Neural crest cell (in vitro differentiated cells): ENCODE data around the gene ZNF528. TPM values are rescaled to one million over a fixed set of nuclear protein-coding genes. Genes with fewer than 3 reads are reported as not detected.

Experiments used
- DNase-seq: peaks from one replicate; pipeline ENCODE4 v3.0.0; 2021; ENCODE audit warnings: low read depth, mixed read lengths, low spot score
- H3K27ac Mint-ChIP-seq: one replicate; pipeline ENCODE4 v1.8.0; 2021; ENCODE audit warnings: mild to moderate bottlenecking, mixed read lengths; ENCODE audit not compliant: unreplicated experiment
- H3K27me3 Mint-ChIP-seq: 2 replicates; pipeline ENCODE4 v1.8.0; 2021; ENCODE audit warnings: low read depth, mild to moderate bottlenecking, mixed read lengths
- H3K36me3 Mint-ChIP-seq: 2 replicates; pipeline ENCODE4 v1.8.0; 2021; ENCODE audit warnings: low read depth, mild to moderate bottlenecking, mixed read lengths
- H3K4me1 Mint-ChIP-seq: 2 replicates; pipeline ENCODE4 v1.8.0; 2021; ENCODE audit warnings: mixed read lengths
- H3K4me3 Mint-ChIP-seq: one replicate; pipeline ENCODE4 v1.8.0; 2021; ENCODE audit warnings: mild to moderate bottlenecking, mixed read lengths
- H3K9me3 Mint-ChIP-seq: 2 replicates; pipeline ENCODE4 v1.8.0; 2021; ENCODE audit warnings: mixed read lengths
- CTCF ChIP-seq: fragments of 200-600 bp; sonication (generic); conservative IDR thresholded peaks from 2 replicates; pipeline ENCODE4 v1.5.0; 2021; ENCODE audit warnings: antibody characterized with exemption, mild to moderate bottlenecking
- long read RNA-seq: library from polyadenylated mRNA; unstranded; transcript quantifications from one replicate; pipeline ENCODE4 v2.0.0, GENCODE V29; 2020
- total RNA-seq: library from RNA; stranded (reverse); gene quantifications from 2 replicates; pipeline ENCODE4 v1.2.1, GENCODE V29; 2021

The ZNF528 gene
- 7.7 and 8.3 TPM in 2 replicates for total RNA-seq
- long read RNA-seq, partial matches to known transcripts, result 0 of 1 reads
- long read RNA-seq, other reads (novel, unspliced or antisense), result 1 of 1 reads

DNA sequence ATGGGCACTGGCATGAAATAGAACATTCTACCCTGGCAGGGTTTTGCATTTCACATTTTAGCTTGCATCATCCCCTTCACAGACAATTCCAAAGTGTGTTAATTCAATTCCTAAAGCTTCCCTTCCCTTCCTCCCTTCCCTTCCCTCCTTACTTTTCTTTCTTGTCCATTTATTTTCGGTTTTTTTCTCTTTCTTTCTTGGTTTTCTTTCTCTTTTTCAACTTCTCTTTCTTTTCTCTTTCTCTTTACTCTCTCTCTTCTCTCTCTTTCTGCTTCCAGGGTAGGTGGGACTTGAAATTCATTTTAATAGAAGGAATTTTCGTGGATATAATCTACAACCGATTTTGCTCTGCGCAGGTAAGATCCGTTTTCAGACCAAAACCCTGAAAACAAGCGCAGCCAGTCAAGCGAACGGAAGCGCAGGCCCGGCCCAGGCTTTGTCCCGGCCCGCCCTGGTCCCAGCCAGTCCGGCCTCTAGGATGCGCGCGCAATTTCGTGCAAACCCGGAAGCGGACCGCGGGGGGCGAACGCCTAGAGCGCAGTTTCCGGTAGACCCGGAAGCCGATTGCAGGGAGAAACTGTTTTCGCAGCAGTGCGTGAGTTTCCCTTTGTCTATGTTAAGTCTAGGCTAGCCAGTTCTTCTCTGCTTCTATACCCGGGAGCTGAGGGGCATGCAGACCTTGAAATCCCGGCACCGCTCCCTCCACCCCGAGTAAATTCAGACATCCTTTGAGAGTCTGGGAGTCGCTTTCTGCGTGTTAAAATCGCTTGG lies at the start of gene ZNF528:
Gene ZNF528 (plus strand): TSS at position 540 of the 771 bp plus-strand sequence. CDS start 4,165 bp downstream, outside the sequence.
- Mint-ChIP-seq H3K36me3 (peaks cover 10% of the 10 kb centered on the region), H3K27me3 (no peaks in the 10 kb centered on the region), H3K27ac (no peak within 1 kb of the TSS), H3K4me3 (no peak within 1 kb of the TSS), H3K9me3 (peaks cover 7% of the 10 kb centered on the region), H3K4me1 (no peaks in the 10 kb centered on the region)
- no peak for DNase-seq
- TF ChIP-seq CTCF, result no peak

GRCh38 chr19:52351512-52351911 lies 46.1 kb upstream of the ZNF528 start:
- TF ChIP-seq CTCF, result peak; percentile 36
- Mint-ChIP-seq H3K36me3 (peaks cover 64% of the 10 kb centered on the region), H3K27me3 (no peaks in the 10 kb centered on the region), H3K4me1 (peaks cover 7% of the 10 kb centered on the region), H3K4me3 (no peak overlapping the region), H3K9me3 (peaks cover 26% of the 10 kb centered on the region), H3K27ac (no peak overlapping the region)
- peak; percentile 10 for DNase-seq

DNA sequence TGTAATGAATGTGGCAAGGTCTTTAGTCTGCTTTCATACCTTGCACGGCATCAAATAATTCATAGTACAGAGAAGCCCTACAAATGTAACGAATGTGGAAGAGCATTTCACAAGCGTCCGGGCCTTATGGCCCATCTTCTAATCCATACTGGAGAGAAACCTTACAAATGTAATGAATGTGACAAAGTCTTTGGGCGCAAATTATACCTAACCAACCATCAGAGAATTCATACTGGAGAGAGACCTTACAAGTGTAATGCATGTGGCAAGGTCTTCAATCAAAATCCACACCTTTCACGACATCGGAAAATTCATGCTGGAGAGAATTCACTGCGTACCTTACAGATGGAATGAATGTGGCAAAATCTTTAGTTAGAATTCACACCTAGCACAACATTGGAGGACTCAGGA lies 31.2 kb upstream of the ZNF528 start:
- no peak for TF ChIP-seq CTCF
- Mint-ChIP-seq H3K4me3 (no peak overlapping the region), H3K4me1 (no peaks in the 10 kb centered on the region), H3K36me3 (peaks cover 67% of the 10 kb centered on the region), H3K27ac (no peak overlapping the region), H3K27me3 (no peaks in the 10 kb centered on the region), H3K9me3 (peaks cover 25% of the 10 kb centered on the region)
- no peak for DNase-seq

DNA sequence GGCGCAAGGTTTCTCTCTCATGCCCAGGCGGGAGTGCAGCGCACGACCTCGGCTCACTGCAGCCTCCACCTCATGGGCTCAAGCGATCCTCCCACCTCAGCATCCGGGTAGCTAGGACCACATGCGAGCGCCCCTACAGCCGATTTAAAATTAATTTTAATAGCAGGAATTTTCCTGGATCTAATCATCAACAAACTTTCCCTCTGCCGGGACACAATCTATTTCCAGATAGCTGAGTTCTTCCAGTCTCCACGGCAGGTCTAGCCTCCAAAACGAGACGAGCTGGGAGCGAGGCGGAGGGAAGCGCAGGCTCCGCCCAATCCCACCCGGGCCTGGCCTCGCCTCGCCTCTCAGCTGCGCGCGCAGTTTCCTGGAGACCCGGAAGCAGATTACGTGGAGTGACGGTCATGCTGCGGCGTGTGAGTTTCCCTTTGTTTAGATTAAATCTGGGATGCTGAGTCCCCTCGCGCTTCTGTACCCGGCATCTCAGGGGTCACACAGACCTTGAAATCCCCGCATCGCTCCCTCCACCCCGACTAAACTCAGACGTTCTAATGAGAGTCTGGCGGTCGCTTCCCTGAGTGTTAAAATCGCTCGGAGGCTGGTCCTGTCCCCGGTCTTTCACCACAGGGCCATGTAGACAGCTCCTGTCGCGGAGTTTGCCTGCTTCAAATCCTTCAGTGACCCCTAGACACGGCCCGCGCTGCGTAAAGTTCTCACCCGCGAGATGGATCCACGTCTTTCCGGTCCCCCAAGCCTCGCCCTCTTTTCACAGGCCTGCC lies 27.9 kb upstream of the ZNF528 start, which contains the start of gene ZNF880:
Gene ZNF880 (plus strand): TSS at position 365 of the 782 bp plus-strand sequence. CDS start 43 bp downstream, at position 408.
- no peaks in the 10 kb centered on the region for H3K4me1 Mint-ChIP-seq
- H3K27me3 Mint-ChIP-seq, result no peaks in the 10 kb centered on the region
- H3K4me3 Mint-ChIP-seq, result no peak within 1 kb of the TSS
- no peak within 1 kb of the TSS for H3K27ac Mint-ChIP-seq
- H3K36me3 Mint-ChIP-seq, result peaks cover 60% of the 10 kb centered on the region
- peaks cover 26% of the 10 kb centered on the region for H3K9me3 Mint-ChIP-seq
- no peak for TF ChIP-seq CTCF
- DNase-seq, result no peak

DNA sequence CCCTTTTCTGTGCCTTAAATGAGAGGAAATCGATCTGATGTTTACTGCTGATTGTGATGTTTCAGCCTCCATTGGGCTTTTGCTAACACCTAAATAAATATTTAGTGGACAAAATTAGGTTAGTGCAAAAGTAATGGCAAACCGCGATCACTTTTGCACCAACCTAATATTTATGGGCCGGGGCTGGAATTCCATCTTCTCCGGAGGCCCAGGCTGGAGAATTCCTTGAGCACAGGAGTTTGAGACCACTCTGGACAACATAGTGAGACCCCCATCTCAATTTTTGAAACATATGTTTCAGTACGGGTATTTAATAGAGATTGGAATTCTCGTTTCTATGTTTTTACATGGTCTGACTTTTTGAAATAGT lies 27.3 kb upstream of the ZNF528 start:
- Mint-ChIP-seq H3K27ac (no peak overlapping the region), H3K4me3 (no peak overlapping the region), H3K27me3 (no peaks in the 10 kb centered on the region), H3K4me1 (no peaks in the 10 kb centered on the region), H3K36me3 (peaks cover 59% of the 10 kb centered on the region), H3K9me3 (peaks cover 26% of the 10 kb centered on the region)
- TF ChIP-seq CTCF, result no peak
- no peak for DNase-seq
